Mesendoderm (in vitro differentiated cells): ENCODE data around the gene NR2F6.

Experiments
- DNase-seq: peaks from one replicate; pipeline ENCODE4 v3.0.0; 2013
- H2AK5ac ChIP-seq: 2 replicates; pipeline ENCODE4 v1.6.1; 2013; ENCODE audit warnings: low read length, inconsistent platforms
- H2BK120ac ChIP-seq: 2 replicates; pipeline ENCODE4 v1.6.1; 2013; ENCODE audit warnings: low read depth, mild to moderate bottlenecking, low read length, moderate library complexity, mixed read lengths
- H2BK15ac ChIP-seq: replicated peaks from 2 replicates; pipeline ENCODE4 v1.6.1; 2013; ENCODE audit warnings: low read depth, mild to moderate bottlenecking, moderate library complexity
- H2BK5ac ChIP-seq: 2 replicates; pipeline ENCODE4 v1.6.1; 2013; ENCODE audit warnings: low read length, inconsistent platforms
- H3K18ac ChIP-seq: 2 replicates; pipeline ENCODE4 v1.6.1; 2013; ENCODE audit warnings: mild to moderate bottlenecking, low read length, mixed read lengths
- H3K23ac ChIP-seq: one replicate; pipeline ENCODE4 v1.6.1; 2013; ENCODE audit warnings: low read length
- H3K27ac ChIP-seq: 2 replicates; pipeline ENCODE4 v1.5.1; 2013; ENCODE audit warnings: low read depth, mild to moderate bottlenecking, inconsistent platforms, low read length, moderate library complexity
- H3K27me3 ChIP-seq: 2 replicates; pipeline ENCODE4 v1.6.1; 2013; ENCODE audit warnings: low read length, control low read depth, mild to moderate bottlenecking, inconsistent platforms; ENCODE audit not compliant: insufficient read depth, poor library complexity
- H3K36me3 ChIP-seq: 2 replicates; pipeline ENCODE4 v1.6.1; 2013; ENCODE audit warnings: low read length, inconsistent platforms; ENCODE audit not compliant: control insufficient read depth, insufficient read depth
- H3K4ac ChIP-seq: one replicate; pipeline ENCODE4 v1.6.1; 2013; ENCODE audit warnings: low read depth, mild to moderate bottlenecking, low read length, moderate library complexity
- H3K4me1 ChIP-seq: 2 replicates; pipeline ENCODE4 v1.6.1; 2013; ENCODE audit warnings: low read depth, low read length, inconsistent platforms; ENCODE audit not compliant: control insufficient read depth
- H3K4me2 ChIP-seq: 2 replicates; pipeline ENCODE4 v1.6.1; 2013; ENCODE audit warnings: low read length
- H3K4me3 ChIP-seq: 2 replicates; pipeline ENCODE4 v1.5.1; 2013; ENCODE audit warnings: mild to moderate bottlenecking, low read length
- H3K56ac ChIP-seq: one replicate; pipeline ENCODE4 v1.6.1; 2013; ENCODE audit warnings: low read length
- H3K79me1 ChIP-seq: 2 replicates; pipeline ENCODE4 v1.6.1; 2013; ENCODE audit warnings: low read length, inconsistent platforms
- H3K79me2 ChIP-seq: 2 replicates; pipeline ENCODE4 v1.6.1; 2013; ENCODE audit warnings: mild to moderate bottlenecking, low read length; ENCODE audit not compliant: control insufficient read depth, insufficient read depth
- H3K9ac ChIP-seq: 2 replicates; pipeline ENCODE4 v1.6.1; 2013; ENCODE audit warnings: low read length, inconsistent platforms
- H4K5ac ChIP-seq: one replicate; pipeline ENCODE4 v1.6.1; 2013; ENCODE audit warnings: low read length
- H4K8ac ChIP-seq: one replicate; pipeline ENCODE4 v1.6.1; 2013; ENCODE audit warnings: low read depth, mild to moderate bottlenecking, control low read depth, low read length, moderate library complexity
- WGBS: extraction: QIAGEN DNeasy Blood & Tissue Kit; methylation state at CpG from one replicate; pipeline ENCODE4 v1.1.7; 2013; ENCODE audit warnings: low lambda C conversion rate, missing lambda C conversion rate; ENCODE audit not compliant: insufficient coverage; ENCODE audit errors: extremely low coverage; 5-methylcytosine and 5-hydroxymethylcytosine counted together

The NR2F6 gene

DNA sequence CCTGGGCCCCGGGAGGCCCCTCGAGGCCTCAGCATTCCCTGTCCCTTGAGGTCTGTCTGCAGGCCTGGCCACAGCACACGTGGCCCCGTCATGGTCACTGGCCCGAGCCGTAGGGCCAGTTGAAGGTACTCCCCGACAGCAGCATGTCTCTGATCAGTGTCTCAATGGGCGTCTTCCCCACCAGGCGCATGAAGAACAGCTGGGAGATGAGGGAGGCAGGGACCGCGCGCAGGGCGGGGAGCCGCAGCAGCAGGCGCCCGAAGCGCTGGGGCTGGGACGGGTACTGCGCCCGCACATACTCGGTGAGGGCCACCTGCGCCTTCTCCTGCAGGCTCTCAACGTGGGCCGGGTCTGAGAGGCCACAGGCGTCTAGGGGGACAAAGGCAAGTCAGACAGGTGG lies 13.5 kb downstream of the NR2F6 start:
- Histone ChIP-seq H3K27me3 (no peaks in the 10 kb centered on the region), H4K8ac (no peak overlapping the region), H2BK5ac (no peak overlapping the region), H3K36me3 (peaks cover 13% of the 10 kb centered on the region), H3K27ac (no peak overlapping the region), H3K79me2 (peaks cover 22% of the 10 kb centered on the region), H2AK5ac (no peak overlapping the region), H3K4me1 (peaks cover 6% of the 10 kb centered on the region), H3K4ac (no peak overlapping the region), H3K18ac (no peak overlapping the region), H2BK15ac (no peak overlapping the region), H3K9ac (no peak overlapping the region), H3K4me2 (no peak overlapping the region), H2BK120ac (no peak overlapping the region), H3K23ac (no peak overlapping the region), H3K56ac (no peak overlapping the region), H3K79me1 (peaks cover 16% of the 10 kb centered on the region), H4K5ac (no peak overlapping the region), H3K4me3 (no peak overlapping the region)
- no peak for DNase-seq
- WGBS, result no CpG with 5 or more reads among the region's 25 CpGs

DNA sequence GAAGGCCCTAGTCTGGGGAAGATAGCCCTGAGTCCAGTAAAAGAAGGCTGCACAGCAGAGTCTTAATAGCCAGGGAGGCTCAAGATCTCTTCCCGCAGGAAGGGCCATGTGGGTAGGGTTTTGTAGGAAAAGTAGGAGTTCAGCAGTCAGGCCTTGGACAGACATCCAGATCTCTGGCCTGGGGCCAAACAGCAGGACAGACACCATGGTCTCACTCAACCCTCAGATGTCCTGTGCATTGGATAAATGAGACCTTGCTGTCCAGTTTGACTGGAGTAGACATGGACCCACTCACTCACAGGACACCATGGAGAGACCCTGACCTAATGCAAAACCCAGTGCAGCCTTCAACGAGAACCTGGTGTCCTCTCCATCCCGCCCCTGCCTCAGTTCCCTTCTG lies 15.8 kb downstream of the NR2F6 start:
- Histone ChIP-seq H3K4me1 (peaks cover 3% of the 10 kb centered on the region), H3K27me3 (no peaks in the 10 kb centered on the region), H2BK120ac (no peak overlapping the region), H3K4ac (no peak overlapping the region), H4K8ac (no peak overlapping the region), H3K23ac (no peak overlapping the region), H3K18ac (no peak overlapping the region), H4K5ac (no peak overlapping the region), H3K9ac (no peak overlapping the region), H3K4me3 (no peak overlapping the region), H3K79me2 (peaks cover 17% of the 10 kb centered on the region), H2BK5ac (no peak overlapping the region), H3K4me2 (no peak overlapping the region), H2AK5ac (no peak overlapping the region), H3K36me3 (peaks cover 13% of the 10 kb centered on the region), H3K56ac (no peak overlapping the region), H3K27ac (no peak overlapping the region), H2BK15ac (no peak overlapping the region), H3K79me1 (peaks cover 14% of the 10 kb centered on the region)
- DNase-seq, result no peak
- WGBS, result no CpG with 5 or more reads among the region's 3 CpGs

DNA sequence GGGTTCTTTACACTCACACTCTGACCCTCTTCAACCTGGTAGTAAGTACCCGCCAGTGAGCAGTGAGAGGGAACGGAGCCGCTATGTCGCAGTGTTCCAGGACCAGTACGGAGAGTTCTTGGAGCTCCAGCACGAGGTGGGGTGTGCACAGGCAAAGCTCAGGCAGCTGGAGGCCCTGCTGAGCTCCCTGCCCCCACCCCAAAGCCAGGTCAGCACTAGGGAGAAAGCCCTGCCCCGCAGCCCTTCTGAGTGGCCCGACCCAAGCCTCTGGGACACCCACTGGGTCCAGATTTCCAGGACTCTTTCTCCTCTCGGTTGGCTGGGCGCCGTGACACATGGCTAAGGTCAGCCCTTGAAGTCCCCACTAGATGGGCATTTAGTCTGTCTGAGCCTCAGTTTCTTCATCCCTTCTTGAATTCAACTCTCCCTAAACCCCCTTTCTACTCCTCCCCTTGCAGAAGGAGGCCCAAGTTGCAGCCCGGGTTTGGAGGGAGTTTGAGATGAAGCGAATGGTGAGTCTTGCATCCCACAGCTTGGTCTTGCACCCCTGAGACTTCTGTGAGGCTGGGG lies 17.8 kb downstream of the NR2F6 start:
- no peak for DNase-seq
- no peak overlapping the region for H2BK15ac ChIP-seq
- WGBS, result no CpG with 5 or more reads among the region's 13 CpGs
- peak overlapping the region; percentile 25 for H3K56ac ChIP-seq
- no peak overlapping the region for H3K18ac ChIP-seq
- H4K5ac ChIP-seq, result no peak overlapping the region
- H3K27me3 ChIP-seq, result no peaks in the 10 kb centered on the region
- no peak overlapping the region for H2AK5ac ChIP-seq
- peaks cover 8% of the 10 kb centered on the region for H3K79me1 ChIP-seq
- no peak overlapping the region for H3K23ac ChIP-seq
- H3K9ac ChIP-seq, result peak overlapping the region; percentile 40
- H4K8ac ChIP-seq, result no peak overlapping the region
- H2BK5ac ChIP-seq, result no peak overlapping the region
- no peak overlapping the region for H3K4me3 ChIP-seq
- H3K4ac ChIP-seq, result no peak overlapping the region
- H3K36me3 ChIP-seq, result peaks cover 13% of the 10 kb centered on the region
- no peaks in the 10 kb centered on the region for H3K4me1 ChIP-seq
- no peak overlapping the region for H2BK120ac ChIP-seq
- no peak overlapping the region for H3K4me2 ChIP-seq
- peaks cover 3% of the 10 kb centered on the region for H3K79me2 ChIP-seq
- H3K27ac ChIP-seq, result no peak overlapping the region

DNA sequence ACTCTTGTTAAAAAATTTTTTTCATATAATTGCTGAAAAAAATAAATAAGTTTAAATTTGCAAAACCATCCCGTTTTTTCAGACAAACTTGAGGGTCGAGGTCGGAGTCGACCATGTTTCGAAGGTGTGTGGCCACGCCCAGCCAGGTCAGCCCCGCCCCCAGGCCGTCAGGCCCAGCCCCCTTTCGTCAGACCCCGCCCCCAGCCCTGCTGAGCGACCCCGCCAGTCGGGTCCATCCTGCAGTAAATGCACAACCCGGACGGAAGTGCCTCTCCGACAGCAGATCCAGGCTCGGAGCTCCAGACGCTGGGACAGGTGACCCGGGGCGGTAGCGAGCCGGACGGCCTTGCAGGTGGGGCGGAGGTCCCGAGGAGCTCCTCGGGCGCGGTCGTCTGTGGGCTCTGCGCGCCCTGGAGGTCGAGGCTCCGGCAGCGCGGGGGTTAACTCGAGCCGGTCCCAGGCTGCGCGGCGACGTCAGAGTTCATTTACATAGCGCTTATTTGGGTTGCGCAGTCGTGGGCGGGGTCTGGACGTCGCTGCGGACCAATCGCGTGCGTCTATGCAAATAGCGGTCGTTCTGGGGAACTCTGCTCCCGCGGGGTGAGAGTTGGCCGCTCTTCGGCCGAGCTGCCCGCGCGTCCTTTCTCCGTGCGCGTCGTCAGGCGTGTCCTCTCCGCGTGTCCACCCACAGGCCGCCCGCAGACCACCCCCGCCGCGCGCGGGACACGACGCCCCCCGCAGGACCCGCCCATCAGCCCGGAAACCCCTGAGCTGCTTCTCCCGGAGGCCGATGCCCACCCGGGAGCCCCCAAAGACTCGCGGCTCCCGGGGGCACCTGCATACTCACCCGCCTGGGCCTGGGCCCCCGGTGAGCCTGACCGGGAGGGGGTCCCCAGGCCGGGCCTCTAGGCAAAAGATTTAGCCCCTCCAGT lies 19.5 kb downstream of the NR2F6 start, which contains the start of gene OCEL1:
Gene OCEL1, plus strand, starts transcription at position 225 of the 932 bp plus-strand sequence. Its CDS starts 22 bp downstream, at position 247.
- no peak within 1 kb of the TSS for H2AK5ac ChIP-seq
- WGBS, result no CpG with 5 or more reads among the region's 90 CpGs
- no peak within 1 kb of the TSS for H2BK120ac ChIP-seq
- peaks cover 5% of the 10 kb centered on the region for H3K36me3 ChIP-seq
- H3K56ac ChIP-seq, result peak within 1 kb of the TSS; percentile 87
- DNase-seq, result peak; percentile 99
- peak within 1 kb of the TSS; percentile 54 for H3K4me2 ChIP-seq
- H3K18ac ChIP-seq, result peak within 1 kb of the TSS; percentile 71
- no peaks in the 10 kb centered on the region for H3K79me1 ChIP-seq
- H3K4me1 ChIP-seq, result no peaks in the 10 kb centered on the region
- H3K4me3 ChIP-seq, result peak within 1 kb of the TSS; percentile 75
- H2BK5ac ChIP-seq, result peak within 1 kb of the TSS; percentile 85
- peak within 1 kb of the TSS; percentile 82 for H3K9ac ChIP-seq
- H4K5ac ChIP-seq, result no peak within 1 kb of the TSS
- no peak within 1 kb of the TSS for H3K23ac ChIP-seq
- no peaks in the 10 kb centered on the region for H3K79me2 ChIP-seq
- H2BK15ac ChIP-seq, result no peak within 1 kb of the TSS
- H3K27me3 ChIP-seq, result no peaks in the 10 kb centered on the region
- H4K8ac ChIP-seq, result no peak within 1 kb of the TSS
- H3K4ac ChIP-seq, result peak within 1 kb of the TSS; percentile 89
- H3K27ac ChIP-seq, result peak within 1 kb of the TSS; percentile 92

DNA sequence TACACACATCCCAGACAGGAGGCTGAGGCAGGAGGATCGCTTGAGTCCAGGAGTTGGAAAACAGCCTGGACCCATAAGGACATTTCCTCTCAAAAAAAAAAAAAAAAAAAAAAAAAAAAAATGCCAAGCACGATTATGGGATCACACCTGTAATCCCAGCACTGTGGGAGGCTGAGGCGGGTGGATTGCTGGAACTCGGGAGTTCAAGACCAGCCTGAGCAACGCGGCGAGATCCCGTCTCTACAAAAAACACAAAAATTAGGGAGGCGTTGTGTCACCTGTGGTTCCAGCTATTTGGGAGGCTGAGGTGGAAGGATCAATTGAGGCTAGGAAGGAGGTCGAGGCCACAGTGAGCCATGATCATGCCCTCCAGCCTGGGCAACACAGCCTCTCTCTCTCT lies 20.7 kb downstream of the NR2F6 start:
- WGBS, result no CpG with 5 or more reads among the region's 10 CpGs
- no peaks in the 10 kb centered on the region for H3K4me1 ChIP-seq
- no peak overlapping the region for H2AK5ac ChIP-seq
- no peak overlapping the region for H4K5ac ChIP-seq
- H3K79me2 ChIP-seq, result no peaks in the 10 kb centered on the region
- no peak overlapping the region for H3K27ac ChIP-seq
- no peaks in the 10 kb centered on the region for H3K27me3 ChIP-seq
- no peak overlapping the region for H3K23ac ChIP-seq
- H2BK120ac ChIP-seq, result no peak overlapping the region
- no peak overlapping the region for H3K4me2 ChIP-seq
- H3K56ac ChIP-seq, result no peak overlapping the region
- peaks cover 3% of the 10 kb centered on the region for H3K36me3 ChIP-seq
- H3K4ac ChIP-seq, result no peak overlapping the region
- no peak overlapping the region for H3K18ac ChIP-seq
- H3K4me3 ChIP-seq, result no peak overlapping the region
- no peak overlapping the region for H4K8ac ChIP-seq
- no peaks in the 10 kb centered on the region for H3K79me1 ChIP-seq
- H2BK15ac ChIP-seq, result no peak overlapping the region
- no peak for DNase-seq
- H3K9ac ChIP-seq, result no peak overlapping the region
- H2BK5ac ChIP-seq, result no peak overlapping the region
